ENCODE data around the gene COBL. TPM values are rescaled to one million over a fixed set of nuclear protein-coding genes. Genes with fewer than 3 reads are reported as not detected.

The COBL gene
- total and polyA plus RNA-seq, 5 donors from 2014 or later: 0.03 to 0.59 TPM; not detected in 3

DNA sequence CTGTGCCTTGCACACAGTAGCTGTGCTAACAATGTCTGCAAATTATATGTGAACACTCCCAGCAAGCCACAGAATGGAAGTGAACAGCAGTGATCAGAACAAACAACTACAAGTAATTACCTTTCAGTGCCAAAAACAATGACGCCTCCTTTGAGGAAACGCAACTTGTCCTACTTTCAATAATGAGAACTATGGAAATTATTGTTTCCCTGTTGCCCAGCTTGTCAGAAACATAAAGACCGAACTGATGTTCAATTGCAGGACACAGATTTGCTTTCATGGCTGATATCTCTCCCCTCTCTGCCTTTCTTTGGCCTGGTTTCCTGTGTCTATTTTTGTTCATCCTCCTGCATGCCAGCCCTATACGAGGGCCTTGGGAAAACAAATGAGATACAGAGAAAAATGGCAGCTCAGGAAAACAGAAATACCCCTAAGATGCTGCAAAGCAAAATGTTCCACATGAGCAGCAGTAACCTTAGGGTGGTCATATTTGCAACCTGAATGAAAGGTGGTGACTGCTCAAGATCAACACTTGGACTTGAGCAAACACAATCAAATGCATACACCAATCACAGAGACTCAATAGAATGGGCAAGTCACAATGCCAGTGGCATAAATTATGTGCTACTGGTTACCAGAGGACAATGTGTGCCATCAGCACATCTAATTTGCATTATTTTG is 26.8 kb downstream of the COBL start:
- H3K4me1 Mint-ChIP-seq: no peaks in the 10 kb centered on the region
- ATAC-seq (ENCODE audit: low read depth in 2 of 2): no peak
- Histone ChIP-seq H3K4me1 (ENCODE audit: control insufficient read depth, insufficient read depth, low read length, poor library complexity, severe bottlenecking) (no peaks in the 10 kb centered on the region), H3K9me3 (ENCODE audit: control insufficient read depth in 2 of 2, low read length in 2 of 2) (no peaks in the 10 kb centered on the region), H3K27me3 (ENCODE audit: control insufficient read depth, insufficient read depth, low read length) (no peaks in the 10 kb centered on the region), H3K36me3 (ENCODE audit: control insufficient read depth, insufficient read depth, low read length) (no peaks in the 10 kb centered on the region), H3K4me3 (ENCODE audit: low read depth, low read length) (no peak overlapping the region), H3K27ac (ENCODE audit: insufficient read depth, low read length, poor library complexity, severe bottlenecking) (no peak overlapping the region)
- H3K9me3 Mint-ChIP-seq: peaks cover 0 to 3% (median 0%) of the 10 kb centered on the region in 7 donors
- H3K4me3 Mint-ChIP-seq: no peak overlapping the region
- no peak overlapping the region for H3K27ac Mint-ChIP-seq
- DNase-seq: no peak
- no peaks in the 10 kb centered on the region for H3K36me3 Mint-ChIP-seq
- H3K27me3 Mint-ChIP-seq: no peaks in the 10 kb centered on the region

GRCh38 chr7:51288896-51289622 is 27.6 kb downstream of the COBL start:
- no peaks in the 10 kb centered on the region for H3K36me3 Mint-ChIP-seq
- Histone ChIP-seq H3K36me3 (ENCODE audit: control insufficient read depth, insufficient read depth, low read length) (no peaks in the 10 kb centered on the region), H3K27me3 (ENCODE audit: control insufficient read depth, insufficient read depth, low read length) (no peaks in the 10 kb centered on the region), H3K4me3 (ENCODE audit: low read depth, low read length) (no peak overlapping the region), H3K9me3 (ENCODE audit: control insufficient read depth in 2 of 2, low read length in 2 of 2) (no peaks in the 10 kb centered on the region), H3K27ac (ENCODE audit: insufficient read depth, low read length, poor library complexity, severe bottlenecking) (no peak overlapping the region), H3K4me1 (ENCODE audit: control insufficient read depth, insufficient read depth, low read length, poor library complexity, severe bottlenecking) (no peaks in the 10 kb centered on the region)
- no peak for ATAC-seq (ENCODE audit: low read depth in 2 of 2)
- H3K9me3 Mint-ChIP-seq: peaks cover 0 to 3% (median 0%) of the 10 kb centered on the region in 7 donors
- no peaks in the 10 kb centered on the region for H3K4me1 Mint-ChIP-seq
- no peak overlapping the region for H3K27ac Mint-ChIP-seq
- no peaks in the 10 kb centered on the region for H3K27me3 Mint-ChIP-seq
- no peak for DNase-seq
- H3K4me3 Mint-ChIP-seq: no peak overlapping the region

DNA sequence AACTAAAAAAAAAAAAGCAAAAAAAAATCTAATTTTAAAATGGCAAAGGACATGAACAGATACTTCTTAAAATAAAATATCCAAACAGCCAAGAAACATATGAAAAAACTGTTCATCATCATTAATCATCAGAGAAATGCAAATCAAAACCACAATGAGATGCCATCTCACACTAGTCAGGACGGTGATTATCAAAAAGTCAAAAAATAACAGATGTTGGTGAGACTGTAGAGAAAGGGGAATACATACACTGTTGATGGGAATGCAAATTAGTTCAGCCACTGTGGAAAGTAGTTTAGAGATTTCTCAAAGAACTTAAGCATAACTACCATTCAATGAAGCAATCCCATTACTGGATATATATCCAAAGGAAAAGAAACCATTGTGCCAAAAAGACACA is 30.2 kb downstream of the COBL start:
- H3K27me3 ChIP-seq (ENCODE audit: control insufficient read depth, insufficient read depth, low read length): no peaks in the 10 kb centered on the region
- no peaks in the 10 kb centered on the region for H3K27me3 Mint-ChIP-seq
- peaks cover 0 to 5% (median 0%) of the 10 kb centered on the region in 4 donors for H3K4me1 Mint-ChIP-seq
- no peak overlapping the region for H3K4me3 Mint-ChIP-seq
- H3K9me3 ChIP-seq (ENCODE audit: control insufficient read depth in 2 of 2, low read length in 2 of 2): peaks cover 0 to 2% of the 10 kb centered on the region in 2 experiments
- H3K27ac Mint-ChIP-seq: no peak overlapping the region
- H3K27ac ChIP-seq (ENCODE audit: insufficient read depth, low read length, poor library complexity, severe bottlenecking): no peak overlapping the region
- H3K36me3 Mint-ChIP-seq: no peaks in the 10 kb centered on the region
- H3K36me3 ChIP-seq (ENCODE audit: control insufficient read depth, insufficient read depth, low read length): no peaks in the 10 kb centered on the region
- DNase-seq: no peak
- ATAC-seq (ENCODE audit: low read depth in 2 of 2): no peak
- no peaks in the 10 kb centered on the region for H3K4me1 ChIP-seq (ENCODE audit: control insufficient read depth, insufficient read depth, low read length, poor library complexity, severe bottlenecking)
- no peak overlapping the region for H3K4me3 ChIP-seq (ENCODE audit: low read depth, low read length)
- peaks cover 0 to 7% (median 3%) of the 10 kb centered on the region in 7 donors for H3K9me3 Mint-ChIP-seq

DNA sequence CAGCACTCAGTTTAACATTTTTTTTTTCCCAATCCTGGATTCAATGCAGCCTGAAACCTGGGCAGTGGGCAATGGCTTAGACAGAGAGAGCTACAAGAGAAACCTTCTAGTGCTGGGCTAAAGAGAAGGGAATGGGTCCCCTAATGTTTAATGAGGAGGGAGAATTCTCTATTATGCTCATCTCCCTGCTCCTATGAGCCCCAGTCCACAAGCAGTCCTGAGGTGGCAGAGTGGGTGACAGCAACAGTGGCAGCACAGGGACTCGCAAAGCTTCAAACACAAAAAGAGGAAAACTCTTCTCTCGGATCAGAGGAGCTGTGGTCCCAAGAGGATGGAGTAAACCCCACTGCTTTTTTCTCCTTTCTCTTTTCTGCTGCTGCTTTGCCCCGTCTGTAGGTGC is 36.5 kb downstream of the COBL start:
- peaks cover 0 to 2% of the 10 kb centered on the region in 2 experiments for H3K9me3 ChIP-seq (ENCODE audit: control insufficient read depth in 2 of 2, low read length in 2 of 2)
- H3K27ac Mint-ChIP-seq: no peak overlapping the region
- no peaks in the 10 kb centered on the region for H3K27me3 ChIP-seq (ENCODE audit: control insufficient read depth, insufficient read depth, low read length)
- H3K36me3 Mint-ChIP-seq: no peaks in the 10 kb centered on the region
- H3K27ac ChIP-seq (ENCODE audit: insufficient read depth, low read length, poor library complexity, severe bottlenecking): no peak overlapping the region
- H3K4me1 ChIP-seq (ENCODE audit: control insufficient read depth, insufficient read depth, low read length, poor library complexity, severe bottlenecking): no peaks in the 10 kb centered on the region
- H3K4me3 Mint-ChIP-seq: no peak overlapping the region
- H3K36me3 ChIP-seq (ENCODE audit: control insufficient read depth, insufficient read depth, low read length): no peaks in the 10 kb centered on the region
- no peak overlapping the region for H3K4me3 ChIP-seq (ENCODE audit: low read depth, low read length)
- DNase-seq: no peak
- peaks cover 5% of the 10 kb centered on the region for H3K27me3 Mint-ChIP-seq
- ATAC-seq (ENCODE audit: low read depth in 2 of 2): no peak
- H3K4me1 Mint-ChIP-seq: peaks cover 0 to 5% (median 0%) of the 10 kb centered on the region in 4 donors
- H3K9me3 Mint-ChIP-seq: peaks cover 0 to 10% (median 5%) of the 10 kb centered on the region in 7 donors

DNA sequence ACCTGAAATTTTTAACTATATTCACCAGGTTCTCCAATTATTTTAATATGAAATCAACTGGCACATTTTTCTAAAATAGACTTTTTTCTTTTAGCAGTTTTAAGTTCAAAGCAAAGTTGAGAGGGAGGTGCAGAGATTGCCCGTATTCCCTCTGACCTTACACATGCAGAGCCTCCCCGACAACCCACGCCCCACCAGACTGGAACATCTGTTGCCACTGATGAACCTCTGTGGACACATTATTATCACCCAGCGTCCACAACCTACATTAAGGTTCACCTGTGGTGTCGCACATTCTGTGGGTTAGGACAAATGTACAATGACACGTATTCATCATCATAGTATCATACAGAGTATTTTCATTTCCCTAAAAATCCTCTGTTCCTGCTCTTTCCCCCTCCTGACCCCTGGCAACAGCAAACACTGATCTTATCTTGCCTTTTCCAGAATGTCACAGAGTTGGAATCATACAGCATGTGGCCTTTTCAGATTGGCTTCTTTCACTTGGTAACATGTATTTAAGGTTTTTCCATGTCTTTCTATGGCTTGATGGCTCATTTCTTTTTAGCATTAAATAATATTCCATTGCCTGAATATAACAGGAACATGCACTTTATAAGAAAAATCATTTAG is 37.1 kb downstream of the COBL start:
- no peak for ATAC-seq (ENCODE audit: low read depth in 2 of 2)
- no peak overlapping the region for H3K4me3 Mint-ChIP-seq
- DNase-seq: no peak
- Histone ChIP-seq H3K36me3 (ENCODE audit: control insufficient read depth, insufficient read depth, low read length) (no peaks in the 10 kb centered on the region), H3K4me1 (ENCODE audit: control insufficient read depth, insufficient read depth, low read length, poor library complexity, severe bottlenecking) (no peaks in the 10 kb centered on the region), H3K4me3 (ENCODE audit: low read depth, low read length) (no peak overlapping the region), H3K27me3 (ENCODE audit: control insufficient read depth, insufficient read depth, low read length) (no peaks in the 10 kb centered on the region), H3K27ac (ENCODE audit: insufficient read depth, low read length, poor library complexity, severe bottlenecking) (no peak overlapping the region), H3K9me3 (ENCODE audit: control insufficient read depth in 2 of 2, low read length in 2 of 2) (peaks cover 0 to 2% of the 10 kb centered on the region in 2 experiments)
- peaks cover 0 to 10% (median 5%) of the 10 kb centered on the region in 7 donors for H3K9me3 Mint-ChIP-seq
- no peak overlapping the region for H3K27ac Mint-ChIP-seq
- peaks cover 0 to 5% (median 0%) of the 10 kb centered on the region in 4 donors for H3K4me1 Mint-ChIP-seq
- H3K36me3 Mint-ChIP-seq: no peaks in the 10 kb centered on the region
- H3K27me3 Mint-ChIP-seq: peaks cover 5% of the 10 kb centered on the region

DNA sequence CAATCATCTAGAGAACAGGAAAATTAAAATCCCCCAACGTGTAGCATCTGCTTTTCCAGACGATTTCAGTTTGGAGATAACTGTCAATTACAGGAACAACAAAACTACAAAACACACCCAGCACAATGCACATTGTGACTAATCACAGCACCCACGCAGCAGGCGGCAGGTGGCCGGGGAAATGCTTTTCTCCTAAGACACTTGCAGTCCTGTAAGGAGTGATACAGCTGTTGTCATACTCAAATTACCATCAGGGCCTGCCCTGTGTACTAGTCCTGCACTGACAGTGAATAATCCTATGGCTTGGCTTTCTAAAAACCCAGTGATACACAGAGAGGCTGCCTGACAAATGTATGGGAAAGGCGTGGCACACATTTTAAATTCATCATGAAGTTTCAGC is 37.8 kb downstream of the COBL start:
- H3K9me3 Mint-ChIP-seq: peaks cover 0 to 9% (median 5%) of the 10 kb centered on the region in 7 donors

DNA sequence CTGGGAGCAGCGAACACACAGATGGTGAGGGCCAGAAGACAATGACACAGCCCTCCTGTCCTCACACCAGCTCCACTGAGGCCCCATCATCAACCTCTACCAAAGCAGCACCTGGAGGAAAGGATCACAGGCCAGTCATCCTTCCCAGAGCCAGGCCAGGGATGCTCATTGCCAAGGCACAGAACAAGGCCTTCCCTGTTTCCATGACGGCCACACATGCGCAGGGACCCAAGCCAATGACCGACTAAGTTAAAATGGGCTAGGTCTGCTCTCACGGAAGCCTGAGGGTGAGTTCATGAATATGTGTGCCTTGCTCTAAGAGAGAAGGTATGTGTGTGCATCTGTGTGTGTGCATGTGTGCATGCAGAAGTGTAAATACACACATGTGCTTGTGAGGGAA is 39.6 kb downstream of the COBL start:
- Mint-ChIP-seq H3K9me3 (peaks cover 0 to 5% (median 0%) of the 10 kb centered on the region in 7 donors), H3K4me3 (no peak overlapping the region), H3K36me3 (no peaks in the 10 kb centered on the region), H3K4me1 (no peaks in the 10 kb centered on the region), H3K27ac (no peak overlapping the region), H3K27me3 (peaks cover 5% of the 10 kb centered on the region)
- Histone ChIP-seq H3K9me3 (ENCODE audit: control insufficient read depth in 2 of 2, low read length in 2 of 2) (no peaks in the 10 kb centered on the region), H3K27me3 (ENCODE audit: control insufficient read depth, insufficient read depth, low read length) (no peaks in the 10 kb centered on the region), H3K4me1 (ENCODE audit: control insufficient read depth, insufficient read depth, low read length, poor library complexity, severe bottlenecking) (no peaks in the 10 kb centered on the region), H3K4me3 (ENCODE audit: low read depth, low read length) (no peak overlapping the region), H3K27ac (ENCODE audit: insufficient read depth, low read length, poor library complexity, severe bottlenecking) (no peak overlapping the region), H3K36me3 (ENCODE audit: control insufficient read depth, insufficient read depth, low read length) (no peaks in the 10 kb centered on the region)
- ATAC-seq (ENCODE audit: low read depth in 2 of 2) (no peak), DNase-seq (no peak)

More for the DNA sequence above, 37.8 kb downstream of the COBL start:
- no peaks in the 10 kb centered on the region for H3K36me3 Mint-ChIP-seq
- no peaks in the 10 kb centered on the region for H3K27me3 ChIP-seq (ENCODE audit: control insufficient read depth, insufficient read depth, low read length)
- H3K4me3 ChIP-seq (ENCODE audit: low read depth, low read length): no peak overlapping the region
- ATAC-seq (ENCODE audit: low read depth in 2 of 2) (no peak), DNase-seq (no peak)
- H3K4me1 ChIP-seq (ENCODE audit: control insufficient read depth, insufficient read depth, low read length, poor library complexity, severe bottlenecking): no peaks in the 10 kb centered on the region
- H3K27ac Mint-ChIP-seq: no peak overlapping the region
- no peaks in the 10 kb centered on the region for H3K36me3 ChIP-seq (ENCODE audit: control insufficient read depth, insufficient read depth, low read length)
- no peak overlapping the region for H3K27ac ChIP-seq (ENCODE audit: insufficient read depth, low read length, poor library complexity, severe bottlenecking)
- H3K4me3 Mint-ChIP-seq: no peak overlapping the region
- H3K9me3 ChIP-seq (ENCODE audit: control insufficient read depth in 2 of 2, low read length in 2 of 2): peaks cover 0 to 2% of the 10 kb centered on the region in 2 experiments
- H3K4me1 Mint-ChIP-seq: peaks cover 0 to 5% (median 0%) of the 10 kb centered on the region in 4 donors
- peaks cover 5% of the 10 kb centered on the region for H3K27me3 Mint-ChIP-seq
